Astrocyte (in vitro differentiated cells and primary cell): ENCODE results near the gene IMP4.

Experiments used
- CTCF ChIP-seq: IDR thresholded peaks from 2 replicates; pipeline ENCODE4 v1.5.1; 2011; ENCODE audit warnings: low read depth, mild to moderate bottlenecking, inconsistent platforms, low read length, moderate library complexity; ENCODE audit not compliant: insufficient read depth
- EZH2 ChIP-seq: IDR thresholded peaks from 2 replicates; pipeline ENCODE4 v1.6.1; 2012; ENCODE audit warnings: mild to moderate bottlenecking, low read length, inconsistent platforms; ENCODE audit not compliant: insufficient read depth

- TF ChIP-seq CTCF (no peak), EZH2 (no peak)
Measured at GRCh38 chr2:130335226-130335625, 7.5 kb upstream of the IMP4 start.
